ENCODE results near the gene SMC1A. TPM values are rescaled to one million over a fixed set of nuclear protein-coding genes. Genes with fewer than 3 reads are reported as not detected.
"Not testable (repeated sequence)": the region's sequence is repeated elsewhere in the genome, so short reads cannot be mapped to it uniquely, and the experiment has no call there.

SMC1A gene
- total RNA-seq, 4 donors from 2014 or later = 23.0 to 48.9 (median 30.4) TPM

- no peak for DNase-seq (ENCODE audit: low spot score in 2 of 2)
- intact Hi-C loops (cut with DNase I; ENCODE audit: low total_unique reads) = loop anchor here (10.0 kb wide), 1 partner anchor 60 kb away; no protein-coding TSS in a partner anchor
Observed at GRCh38 chrX:53374923-53375322, 47.5 kb downstream of the SMC1A start.

GRCh38 chrX:53374222-53374820 lies 48.1 kb downstream of the SMC1A start:
- 80 to 83% methylated on average over 7 of the region's 7 CpGs for WGBS, 2 donors
- intact Hi-C loops (cut with DNase I; ENCODE audit: low total_unique reads) = loop anchor here (10.0 kb wide), 1 partner anchor 60 kb away; no protein-coding TSS in a partner anchor
- no peak for DNase-seq (ENCODE audit: low spot score in 2 of 2)
- H3K4me3 ChIP-seq (ENCODE audit: low read depth, poor library complexity, severe bottlenecking) = no peak overlapping the region
- no peak for TF ChIP-seq CTCF (IDR thresholded peaks at IDR 0.05)
- TF ChIP-seq POLR2A (IDR thresholded peaks at IDR 0.05) = no peak

More at GRCh38 chrX:53374923-53375322, 47.5 kb downstream of the SMC1A start:
- no peak for TF ChIP-seq POLR2A (IDR thresholded peaks at IDR 0.05)
- TF ChIP-seq CTCF (IDR thresholded peaks at IDR 0.05) = no peak
- no peak overlapping the region for H3K4me3 ChIP-seq (ENCODE audit: low read depth, poor library complexity, severe bottlenecking)

DNA sequence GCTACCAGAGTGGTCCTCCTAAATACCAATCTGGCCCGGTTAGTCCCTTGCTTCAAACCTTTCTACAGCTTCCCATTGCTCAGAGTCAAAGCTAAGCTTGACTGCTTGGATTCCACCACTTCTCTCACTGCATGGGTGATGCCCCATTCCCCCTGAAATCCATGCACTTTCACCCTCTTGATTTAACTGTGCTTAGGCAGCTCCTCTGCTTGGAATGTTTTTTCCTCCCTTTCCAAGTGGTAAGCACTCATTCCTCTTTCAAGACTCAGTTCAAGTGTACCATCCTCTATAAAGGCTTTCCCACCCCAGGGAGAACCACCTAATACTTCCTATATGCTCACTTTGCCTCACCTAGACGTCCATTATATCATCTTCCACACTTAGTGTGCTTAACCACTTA lies 49.1 kb downstream of the SMC1A start:
- intact Hi-C loops (cut with DNase I; ENCODE audit: low total_unique reads) = loop anchor here (10.0 kb wide), 1 partner anchor 59 kb away; no protein-coding TSS in a partner anchor
- WGBS, 2 donors = 64 to 78% methylated on average over 2 of the region's 2 CpGs
- H3K4me3 ChIP-seq (ENCODE audit: low read depth, poor library complexity, severe bottlenecking) = no peak overlapping the region
- TF ChIP-seq CTCF (IDR thresholded peaks at IDR 0.05) = no peak
- no peak for TF ChIP-seq POLR2A (IDR thresholded peaks at IDR 0.05)
- no peak for DNase-seq (ENCODE audit: low spot score in 2 of 2)

GRCh38 chrX:53366454-53366853 lies 56.0 kb downstream of the SMC1A start:
- H3K4me3 ChIP-seq (ENCODE audit: low read depth, poor library complexity, severe bottlenecking); intact Hi-C loops (cut with DNase I; ENCODE audit: low total_unique reads); DNase-seq (ENCODE audit: low spot score in 2 of 2): not testable (repeated sequence)
- 100% methylated on average over 1 of the region's 1 CpG for WGBS, 2 donors

DNA sequence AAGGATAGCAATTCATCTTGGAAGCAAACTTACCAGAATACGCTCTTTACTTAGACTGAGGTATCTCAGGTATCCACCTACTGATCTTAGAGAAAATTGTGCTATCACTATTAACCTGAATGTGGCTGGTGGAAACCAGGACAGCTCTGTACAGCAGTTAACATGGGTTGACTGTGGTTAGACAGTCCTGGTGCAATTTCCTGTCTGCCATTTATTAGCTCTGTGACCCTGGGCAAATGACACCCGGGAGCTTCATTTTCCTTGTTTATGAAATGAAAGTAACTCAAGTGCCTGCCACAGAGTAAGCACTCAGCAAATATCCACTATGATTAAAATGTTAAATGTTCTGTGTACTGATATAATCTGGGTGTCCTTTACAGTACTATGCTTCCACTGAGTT lies 60.0 kb downstream of the SMC1A start:
- TF ChIP-seq POLR2A (IDR thresholded peaks at IDR 0.05) (no peak), CTCF (IDR thresholded peaks at IDR 0.05) (no peak)
- DNase-seq (ENCODE audit: low spot score in 2 of 2) = no peak
- H3K4me3 ChIP-seq (ENCODE audit: low read depth, poor library complexity, severe bottlenecking) = no peak overlapping the region
- intact Hi-C loops (cut with DNase I; ENCODE audit: low total_unique reads) = no loop called here
- 67 to 86% methylated on average over 2 of the region's 2 CpGs for WGBS, 2 donors

GRCh38 chrX:53357799-53358530 lies 64.5 kb downstream of the SMC1A start:
- 34 to 42% methylated on average over 8 of the region's 8 CpGs for WGBS, 2 donors
- H3K4me3 ChIP-seq (ENCODE audit: low read depth, poor library complexity, severe bottlenecking) = no peak overlapping the region
- DNase-seq (ENCODE audit: low spot score in 2 of 2) = no peak
- TF ChIP-seq POLR2A (IDR thresholded peaks at IDR 0.05) (no peak), CTCF (IDR thresholded peaks at IDR 0.05) (no peak)
- intact Hi-C loops (cut with DNase I; ENCODE audit: low total_unique reads) = no loop called here

Data from lower leg skin (tissue), 4 donors.